Activated CD4-positive, alpha-beta memory T cell treated with anti-CD3 and anti-CD28 coated beads, Interleukin-2, amount 10 ng/mL, durations not matched to agents 7 days and 5 days (primary cell): ENCODE data around the gene PNPLA3. TPM values are rescaled to one million over a fixed set of nuclear protein-coding genes. Genes with fewer than 3 reads are reported as not detected.
A peak's percentile ranks its signal among the peaks of the same experiment; 100 is the strongest.

Experiments
- CTCF ChIA-PET: fragments of 350-600 bp; sonication (Branson Sonifier 250); formaldehyde crosslinking; loops from one replicate; lab custom pipeline; 2021; ENCODE audit warnings: antibody characterized with exemption, inconsistent platforms; lab: Charles Lee
- POLR2A ChIA-PET: fragments of 350-600 bp; sonication (Branson Sonifier 250); formaldehyde crosslinking; loops from one replicate; lab custom pipeline; 2021; ENCODE audit warnings: antibody characterized with exemption; lab: Charles Lee
- DNase-seq: peaks from one replicate; pipeline ENCODE4 v3.0.0-alpha.2; 2020
- H3K27ac Mint-ChIP-seq: one replicate; pipeline ENCODE4 v1.8.0; 2021; ENCODE audit warnings: mild to moderate bottlenecking, mixed read lengths
- H3K27me3 Mint-ChIP-seq: one replicate; pipeline ENCODE4 v1.8.0; 2021; ENCODE audit warnings: mixed read lengths
- H3K36me3 Mint-ChIP-seq: one replicate; pipeline ENCODE4 v1.8.0; 2021; ENCODE audit warnings: low read depth, mixed read lengths
- H3K4me1 Mint-ChIP-seq: one replicate; pipeline ENCODE4 v1.8.0; 2021; ENCODE audit warnings: mixed read lengths
- H3K4me3 Mint-ChIP-seq: one replicate; pipeline ENCODE4 v1.8.0; 2021; ENCODE audit warnings: mild to moderate bottlenecking, mixed read lengths
- H3K9me3 Mint-ChIP-seq: one replicate; pipeline ENCODE4 v1.8.0; 2021; ENCODE audit warnings: mixed read lengths
- total RNA-seq, 2 experiments: library from RNA; stranded (reverse); gene quantifications; one replicate each; pipeline ENCODE4 v1.2.3, GENCODE V29; 2021

PNPLA3 gene
- total RNA-seq, 2 experiments from 2014 or later, result 0.08 TPM; not detected in 1

DNA sequence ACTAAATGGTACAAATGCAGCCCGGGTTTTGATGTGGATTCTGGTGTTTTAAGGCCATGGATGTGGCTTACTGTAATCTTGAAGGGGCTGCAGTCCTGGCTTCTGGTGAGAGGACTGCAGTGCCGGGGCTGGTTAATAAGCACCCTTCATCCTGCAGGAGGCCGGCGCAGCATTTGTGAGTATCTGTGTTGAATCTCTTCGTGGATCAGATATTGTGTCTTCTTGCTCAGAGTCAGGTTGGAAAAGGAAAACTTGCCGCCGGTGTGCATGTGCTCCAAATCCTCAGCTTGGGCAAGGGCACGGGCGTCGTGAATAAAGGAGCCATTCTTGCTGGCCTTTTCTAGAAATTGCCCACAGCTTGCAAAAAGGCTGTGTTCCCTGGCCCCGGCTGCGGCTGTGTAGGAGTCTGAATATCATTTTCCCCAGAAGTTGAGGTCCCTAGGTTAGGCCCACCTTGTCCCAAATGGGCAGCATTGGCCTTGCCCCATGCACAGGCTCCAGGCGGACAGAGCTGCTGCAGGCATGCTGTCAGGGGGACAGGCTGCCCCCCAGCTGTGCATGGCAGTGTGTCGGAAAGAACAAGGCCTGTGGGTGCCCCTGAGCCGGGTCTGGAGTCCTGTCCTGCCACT lies 71.6 kb downstream of the PNPLA3 start:
- Mint-ChIP-seq H3K27me3 (no peaks in the 10 kb centered on the region), H3K36me3 (peaks cover 68% of the 10 kb centered on the region), H3K4me1 (peaks cover 26% of the 10 kb centered on the region), H3K4me3 (peak overlapping the region; percentile 91), H3K27ac (peak overlapping the region; percentile 81), H3K9me3 (no peaks in the 10 kb centered on the region)
- DNase-seq, result no peak
- POLR2A ChIA-PET, result interaction anchor here (0.9 to 2.3 kb wide), 5 partner anchors 29 to 186 kb away, joined by 3 to 8 read pairs (median 6); partner anchors contain the start of genes PARVB and SAMM50
- CTCF ChIA-PET, result interaction anchor here (0.6 to 5.7 kb wide), 4 partner anchors 14 to 630 kb away, joined by 3 to 116 read pairs (median 4); no protein-coding TSS in a partner anchor

DNA sequence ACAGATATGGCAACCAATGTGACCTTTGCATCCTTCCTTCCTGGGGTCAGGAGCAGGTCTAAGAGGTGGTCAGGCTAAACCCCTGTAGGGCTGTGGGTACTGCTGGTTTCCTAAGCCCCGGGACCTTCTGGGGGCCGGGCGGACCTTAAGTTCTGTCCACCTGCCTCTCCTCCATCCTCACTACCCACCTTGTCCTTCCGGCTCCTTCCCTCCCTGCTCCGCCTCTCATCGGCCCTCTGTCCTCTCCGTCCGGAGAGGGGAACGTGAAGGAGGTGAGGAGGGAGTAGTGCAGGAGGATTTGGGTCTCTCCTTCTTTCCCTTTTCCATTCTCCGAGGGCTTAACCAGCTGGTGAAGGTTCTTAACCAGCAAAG lies 72.2 kb downstream of the PNPLA3 start:
- Mint-ChIP-seq H3K27me3 (no peaks in the 10 kb centered on the region), H3K27ac (peak overlapping the region; percentile 81), H3K4me1 (peaks cover 26% of the 10 kb centered on the region), H3K9me3 (no peaks in the 10 kb centered on the region), H3K36me3 (peaks cover 65% of the 10 kb centered on the region), H3K4me3 (peak overlapping the region; percentile 91)
- ChIA-PET POLR2A (interaction anchor here (0.9 to 2.3 kb wide), 5 partner anchors 28 to 186 kb away, joined by 3 to 8 read pairs (median 6); partner anchors contain the start of genes PARVB and SAMM50), CTCF (interaction anchor here (0.8 to 5.7 kb wide), 4 partner anchors 13 to 629 kb away, joined by 3 to 116 read pairs (median 4); no protein-coding TSS in a partner anchor)
- DNase-seq, result no peak

GRCh38 chr22:43996170-43996980 lies 72.8 kb downstream of the PNPLA3 start:
- CTCF ChIA-PET, result interaction anchor here (0.8 to 5.7 kb wide), 3 partner anchors 35 to 628 kb away, joined by 3 to 116 read pairs (median 5); no protein-coding TSS in a partner anchor
- Mint-ChIP-seq H3K27me3 (no peaks in the 10 kb centered on the region), H3K4me1 (peaks cover 26% of the 10 kb centered on the region), H3K36me3 (peaks cover 64% of the 10 kb centered on the region), H3K9me3 (no peaks in the 10 kb centered on the region), H3K27ac (peak overlapping the region; percentile 81), H3K4me3 (peak overlapping the region; percentile 91)
- DNase-seq, result peak; percentile 76
- POLR2A ChIA-PET, result interaction anchor here (0.9 to 2.3 kb wide), 5 partner anchors 28 to 185 kb away, joined by 3 to 8 read pairs (median 6); partner anchors contain the start of genes PARVB and SAMM50

DNA sequence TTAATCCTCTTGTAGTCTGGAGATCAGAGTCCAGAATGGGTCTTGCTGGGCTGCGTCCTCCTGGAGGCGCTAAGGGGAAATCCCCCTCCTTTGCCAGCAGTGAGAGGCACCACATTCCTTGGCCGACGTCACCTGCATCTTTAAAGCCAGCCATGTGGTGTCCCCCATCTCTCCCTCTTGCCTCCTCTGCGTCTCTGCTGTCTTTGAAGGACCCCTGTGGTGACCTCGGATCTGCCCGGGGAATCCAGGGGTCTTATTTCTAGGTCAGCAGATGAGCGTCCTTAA lies 73.3 kb downstream of the PNPLA3 start:
- ChIA-PET CTCF (interaction anchor here (5.7 kb wide), 1 partner anchor 88 kb away, joined by 116 read pairs; no protein-coding TSS in a partner anchor), POLR2A (interaction anchor here (2.1 to 2.3 kb wide), 2 partner anchors 30 to 89 kb away, joined by 6 read pairs; no protein-coding TSS in a partner anchor)
- Mint-ChIP-seq H3K9me3 (no peaks in the 10 kb centered on the region), H3K36me3 (peaks cover 58% of the 10 kb centered on the region), H3K4me1 (peaks cover 26% of the 10 kb centered on the region), H3K27me3 (no peaks in the 10 kb centered on the region), H3K4me3 (peak overlapping the region; percentile 4), H3K27ac (no peak overlapping the region)
- no peak for DNase-seq

Other genes starting within 250 kb of the PNPLA3 start
- under 1 TPM in 1 of 2 experiments, not detected in 1; 0.18 TPM for gene EFCAB6, start 111.5 kb upstream of the PNPLA3 start, total RNA-seq
- not detected for gene SULT4A1, start 61.3 kb upstream of the PNPLA3 start, total RNA-seq
- not detected for gene PNPLA5, start 31.8 kb upstream of the PNPLA3 start, total RNA-seq
- 10 to 100 TPM; 41.9 to 42.4 TPM for gene SAMM50, start 31.6 kb downstream of the PNPLA3 start, total RNA-seq
- gene PARVB, start 100.5 kb downstream of the PNPLA3 start, total RNA-seq, result 10 to 100 TPM; 41.5 to 42.0 TPM